Ishikawa (cell line): ENCODE results near the gene SIRT2.
A peak's percentile ranks its signal among the peaks of the same experiment; 100 is the strongest.

Experiments
- CEBPB ChIP-seq: IDR thresholded peaks from 2 replicates; pipeline ENCODE4 v1.6.1; 2012
- CREB1 ChIP-seq: IDR thresholded peaks from 2 replicates; pipeline ENCODE4 v1.6.1; 2012; ENCODE audit warnings: low read depth
- EGR1 ChIP-seq: IDR thresholded peaks from 2 replicates; pipeline ENCODE4 v1.6.1; 2012
- EP300 ChIP-seq: IDR thresholded peaks from 2 replicates; pipeline ENCODE4 v1.6.1; 2012; ENCODE audit warnings: borderline replicate concordance
- FOXM1 ChIP-seq: IDR thresholded peaks from 2 replicates; pipeline ENCODE4 v1.6.1; 2012; ENCODE audit warnings: low read depth, borderline replicate concordance
- MAX ChIP-seq: IDR thresholded peaks from 2 replicates; pipeline ENCODE4 v1.6.1; 2012
- NFIC ChIP-seq: IDR thresholded peaks from 2 replicates; pipeline ENCODE4 v1.6.1; 2012
- RAD21 ChIP-seq: IDR thresholded peaks from 2 replicates; pipeline ENCODE4 v1.6.1; 2012; ENCODE audit warnings: low read depth
- REST ChIP-seq: IDR thresholded peaks from 2 replicates; pipeline ENCODE4 v1.6.1; 2012; ENCODE audit warnings: low read depth, mild to moderate bottlenecking
- TAF1 ChIP-seq: IDR thresholded peaks from 2 replicates; pipeline ENCODE4 v1.6.1; 2012; ENCODE audit warnings: low read depth, mild to moderate bottlenecking
- TCF12 ChIP-seq: IDR thresholded peaks from 2 replicates; pipeline ENCODE4 v1.6.1; 2012; ENCODE audit warnings: low read depth
- TEAD4 ChIP-seq: IDR thresholded peaks from 2 replicates; pipeline ENCODE4 v1.6.1; 2012
- USF1 ChIP-seq: IDR thresholded peaks from 2 replicates; pipeline ENCODE4 v1.6.1; 2012
- YY1 ChIP-seq: IDR thresholded peaks from 2 replicates; pipeline ENCODE4 v1.6.1; 2012; ENCODE audit warnings: low read depth
- ZBTB7A ChIP-seq: IDR thresholded peaks from 2 replicates; pipeline ENCODE4 v1.6.1; 2012; ENCODE audit warnings: low read depth

Gene SIRT2

GRCh38 chr19:38899447-38900201, at the start of gene SIRT2, which contains the start of gene NFKBIB:
SIRT2 (minus strand) TSS chr19:38899618; CDS start chr19:38899521, 97 bp downstream.
NFKBIB (plus strand) TSS chr19:38899969; CDS start chr19:38900033, 64 bp downstream.
- TF ChIP-seq TAF1: peak; percentile 45
- TF ChIP-seq RAD21: no peak
- TF ChIP-seq EGR1: no peak; the same call in 1 of the 2 replicates
- peak; percentile 5; the same call in 1 of the 2 replicates for TF ChIP-seq TEAD4
- TF ChIP-seq CEBPB: 0 out of 2 replicates have a peak, but pooled peaks have one; percentile 3
- TF ChIP-seq YY1: peak; percentile 99
- TF ChIP-seq NFIC: no peak
- no peak for TF ChIP-seq REST
- peak; percentile 43; the same call in 1 of the 2 replicates for TF ChIP-seq USF1
- peak; percentile 40; the same call in 1 of the 2 replicates for TF ChIP-seq TCF12
- TF ChIP-seq MAX: peak; percentile 3; the same call in 1 of the 2 replicates
- TF ChIP-seq CREB1: peak; percentile 92
- TF ChIP-seq EP300: no peak
- no peak for TF ChIP-seq FOXM1
- 0 out of 2 replicates have a peak, but pooled peaks have one; percentile 33 for TF ChIP-seq ZBTB7A

GRCh38 chr19:38946229-38947010, 47.0 kb upstream of the SIRT2 start:
- TF ChIP-seq REST (peak; percentile 76), ZBTB7A (no peak)

- TF ChIP-seq TCF12 (no peak), REST (no peak), TAF1 (no peak), MAX (no peak), YY1 (no peak), USF1 (no peak)
Measured at GRCh38 chr19:38945562-38946228, 46.3 kb upstream of the SIRT2 start.

GRCh38 chr19:38944981-38945506, 45.6 kb upstream of the SIRT2 start:
- TF ChIP-seq NFIC: no peak
- no peak for TF ChIP-seq FOXM1
- no peak for TF ChIP-seq ZBTB7A
- no peak for TF ChIP-seq TEAD4
- no peak for TF ChIP-seq EP300
- TF ChIP-seq EGR1: no peak
- TF ChIP-seq MAX: no peak
- TF ChIP-seq CEBPB: no peak
- no peak for TF ChIP-seq RAD21
- TF ChIP-seq REST: no peak
- TF ChIP-seq USF1: no peak
- no peak for TF ChIP-seq TAF1
- TF ChIP-seq TCF12: no peak
